HL-60 (cell line): ENCODE measurements around the gene KRTAP5-11.

ENCODE experiments used
- CTCF ChIP-seq: IDR thresholded peaks from one replicate; pipeline ENCODE4 v1.5.1; 2011; ENCODE audit warnings: low read length, control low read depth, inconsistent platforms; ENCODE audit not compliant: insufficient read depth
- GABPA ChIP-seq: IDR thresholded peaks from 2 replicates; pipeline ENCODE4 v1.6.1; 2012; ENCODE audit warnings: low read depth
- POLR2AphosphoS5 ChIP-seq: IDR thresholded peaks from 2 replicates; pipeline ENCODE4 v1.6.1; 2012; ENCODE audit warnings: low read depth

- TF ChIP-seq CTCF (no peak), POLR2AphosphoS5 (no peak), GABPA (no peak)
Measured at GRCh38 chr11:71562120-71562519, 20.6 kb downstream of the KRTAP5-11 start.
